NCI-H2081 treated with DMSO at 0.1 percent for 48 hours (cell line): ENCODE data around the gene AKT1S1.

Experiments used
- DNase-seq: peaks from one replicate; lab custom pipeline; 2025; lab: John Stamatoyannopoulos, UW

The AKT1S1 gene

DNA sequence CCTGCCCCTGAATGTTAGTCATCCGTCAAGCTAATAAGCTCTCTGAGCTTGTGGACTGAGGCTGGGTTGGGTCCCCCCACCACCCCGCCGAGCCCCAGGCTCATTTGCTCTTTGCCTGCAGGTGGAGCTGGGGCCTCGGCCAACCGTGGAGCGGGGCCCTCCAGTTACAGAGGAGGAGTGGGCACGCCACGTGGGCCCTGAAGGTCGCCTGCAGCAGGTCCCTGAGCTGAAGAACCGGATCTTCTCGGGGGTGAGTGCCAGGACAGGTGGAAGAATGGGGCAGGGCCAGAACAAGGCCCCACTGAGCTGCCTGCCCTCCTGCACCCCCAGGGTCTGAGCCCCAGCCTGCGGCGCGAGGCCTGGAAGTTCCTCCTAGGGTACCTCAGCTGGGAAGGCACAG lies 5.5 kb upstream of the AKT1S1 start:
- DNase-seq = no peak

DNA sequence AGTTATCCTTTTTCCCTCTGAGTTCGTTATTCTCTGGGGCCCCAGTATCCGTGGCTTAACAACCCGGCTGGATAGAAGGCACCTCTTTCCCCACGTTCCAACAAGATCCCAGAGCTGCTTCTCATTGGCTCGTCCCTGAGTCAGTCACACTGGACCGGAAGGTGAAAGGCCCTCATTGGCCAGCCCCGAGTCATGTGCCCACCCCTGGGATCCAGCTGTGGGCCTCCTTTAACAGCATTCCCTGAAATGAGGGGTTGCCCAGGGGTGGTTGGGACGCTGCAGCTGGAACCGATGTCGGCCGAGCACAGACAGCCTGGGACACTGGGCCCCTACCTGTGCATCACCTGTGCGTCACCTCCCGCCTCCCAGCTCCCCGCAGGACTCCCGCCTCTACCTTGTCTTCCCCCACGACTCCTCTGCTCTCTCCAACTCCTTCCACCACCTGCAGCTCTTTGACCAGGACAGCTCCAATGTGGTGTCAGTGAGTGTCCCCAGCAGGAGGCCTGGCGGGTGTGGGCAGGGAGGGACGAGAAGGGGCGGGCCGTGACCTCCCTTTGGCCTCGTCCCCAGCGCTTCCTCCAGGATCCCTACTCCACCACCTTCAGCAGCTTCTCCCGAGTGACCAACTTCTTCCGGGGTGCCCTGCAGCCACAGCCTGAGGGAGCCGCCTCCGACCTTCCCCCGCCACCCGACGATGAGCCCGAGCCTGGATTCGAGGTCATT lies 4.7 kb upstream of the AKT1S1 start:
- no peak for DNase-seq

DNA sequence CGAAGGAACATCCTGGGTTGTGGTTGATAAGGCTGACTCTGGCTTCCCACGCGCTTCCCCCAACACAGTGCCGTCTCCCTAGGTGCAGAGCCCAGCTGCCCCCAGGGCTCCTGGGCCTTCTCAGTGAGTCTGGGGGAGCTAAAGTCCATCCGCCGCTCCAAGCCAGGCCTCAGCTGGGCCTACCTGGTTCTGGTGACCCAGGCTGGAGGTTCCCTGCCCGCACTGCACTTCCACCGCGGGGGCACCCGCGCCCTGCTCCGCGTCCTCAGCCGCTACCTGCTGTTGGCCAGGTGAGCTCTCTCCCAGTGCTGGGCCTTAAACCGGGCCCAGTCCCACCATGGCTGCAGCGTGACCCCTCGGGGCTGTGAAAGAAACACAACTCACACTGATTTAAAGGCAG lies 4.0 kb upstream of the AKT1S1 start:
- DNase-seq = no peak

DNA sequence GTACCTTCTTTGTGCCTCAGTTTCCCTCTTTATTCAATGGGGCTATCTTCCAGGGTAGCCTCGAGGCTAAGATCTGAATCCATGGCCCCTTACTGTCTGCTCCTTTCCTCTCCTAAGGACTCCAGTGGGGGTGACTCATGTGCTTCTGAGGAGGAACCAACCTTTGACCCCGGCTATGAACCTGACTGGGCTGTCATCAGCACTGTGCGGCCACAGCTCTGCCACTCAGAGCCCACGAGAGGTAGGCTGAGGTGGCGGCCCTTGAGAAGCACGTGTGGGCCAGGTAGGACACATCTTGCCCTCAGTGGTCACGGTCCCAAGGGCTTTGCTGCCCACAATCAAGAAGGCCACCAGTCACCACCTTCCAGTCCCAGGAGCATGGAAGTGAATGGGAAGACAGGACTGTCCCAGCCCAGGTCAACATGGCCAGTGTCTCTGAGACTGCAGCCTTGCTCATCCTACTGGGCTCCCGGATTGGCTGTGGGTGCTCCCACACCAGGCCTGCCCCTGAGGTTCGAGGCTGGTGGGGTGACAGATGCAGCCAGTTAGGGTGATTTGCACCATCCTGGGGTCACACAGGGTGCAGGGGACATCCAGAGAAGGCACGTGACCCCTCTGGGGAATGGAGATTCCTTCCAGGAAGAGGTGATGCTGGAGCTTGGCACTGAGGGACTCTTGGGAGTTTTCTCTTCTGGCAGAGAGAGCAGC lies 3.2 kb upstream of the AKT1S1 start:
- no peak for DNase-seq

DNA sequence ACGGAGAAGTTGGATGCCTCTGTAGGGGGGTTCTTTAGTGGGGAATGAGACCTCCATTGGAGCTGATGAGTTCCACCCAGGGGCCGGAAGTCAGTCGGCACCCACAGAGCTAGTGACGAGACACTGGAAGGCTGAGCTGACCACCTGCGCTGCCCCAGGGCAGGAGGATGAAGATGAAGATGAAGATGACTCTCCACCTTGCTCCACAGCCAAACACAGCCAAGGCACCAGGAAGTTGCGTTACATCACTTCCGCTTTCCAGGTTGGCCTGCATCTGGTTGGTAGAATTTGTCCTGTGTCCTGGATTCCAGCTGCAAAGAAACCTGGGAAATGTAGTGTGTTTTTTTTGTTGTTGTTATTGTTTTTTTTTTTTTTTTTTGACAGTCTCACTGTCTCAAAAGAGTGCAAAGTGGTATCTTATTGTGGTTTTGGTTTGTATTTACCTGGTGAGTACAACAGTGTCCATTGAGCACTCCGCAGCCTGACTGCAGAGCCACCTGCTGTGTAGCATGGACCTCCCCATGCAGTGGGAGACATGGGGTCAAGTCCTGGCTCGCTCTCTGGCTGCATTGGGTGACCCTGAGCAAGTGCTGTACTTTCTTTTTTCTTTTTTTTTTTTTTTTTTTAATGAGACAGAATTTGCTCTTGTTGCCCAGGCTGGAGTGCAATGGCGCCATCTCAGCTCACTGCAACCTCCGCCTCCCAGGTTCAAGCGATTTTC lies 2.2 kb upstream of the AKT1S1 start:
- DNase-seq = no peak

DNA sequence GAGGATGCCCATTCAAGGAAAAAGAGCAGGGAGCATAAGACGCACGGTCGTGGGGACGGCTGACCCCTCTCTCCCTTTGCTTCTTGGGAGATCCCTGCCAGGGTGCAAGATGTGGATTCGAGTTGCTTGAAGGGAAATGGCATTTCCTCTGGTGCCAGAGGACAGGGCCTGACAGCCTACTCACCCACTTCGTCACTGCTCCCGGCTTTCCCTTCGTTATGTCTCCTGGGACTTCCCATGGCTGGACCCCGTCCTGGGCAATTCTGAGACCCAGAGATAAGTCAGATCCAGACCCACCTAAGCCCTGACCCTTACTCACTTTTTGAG lies 1.6 kb upstream of the AKT1S1 start:
- no peak for DNase-seq

DNA sequence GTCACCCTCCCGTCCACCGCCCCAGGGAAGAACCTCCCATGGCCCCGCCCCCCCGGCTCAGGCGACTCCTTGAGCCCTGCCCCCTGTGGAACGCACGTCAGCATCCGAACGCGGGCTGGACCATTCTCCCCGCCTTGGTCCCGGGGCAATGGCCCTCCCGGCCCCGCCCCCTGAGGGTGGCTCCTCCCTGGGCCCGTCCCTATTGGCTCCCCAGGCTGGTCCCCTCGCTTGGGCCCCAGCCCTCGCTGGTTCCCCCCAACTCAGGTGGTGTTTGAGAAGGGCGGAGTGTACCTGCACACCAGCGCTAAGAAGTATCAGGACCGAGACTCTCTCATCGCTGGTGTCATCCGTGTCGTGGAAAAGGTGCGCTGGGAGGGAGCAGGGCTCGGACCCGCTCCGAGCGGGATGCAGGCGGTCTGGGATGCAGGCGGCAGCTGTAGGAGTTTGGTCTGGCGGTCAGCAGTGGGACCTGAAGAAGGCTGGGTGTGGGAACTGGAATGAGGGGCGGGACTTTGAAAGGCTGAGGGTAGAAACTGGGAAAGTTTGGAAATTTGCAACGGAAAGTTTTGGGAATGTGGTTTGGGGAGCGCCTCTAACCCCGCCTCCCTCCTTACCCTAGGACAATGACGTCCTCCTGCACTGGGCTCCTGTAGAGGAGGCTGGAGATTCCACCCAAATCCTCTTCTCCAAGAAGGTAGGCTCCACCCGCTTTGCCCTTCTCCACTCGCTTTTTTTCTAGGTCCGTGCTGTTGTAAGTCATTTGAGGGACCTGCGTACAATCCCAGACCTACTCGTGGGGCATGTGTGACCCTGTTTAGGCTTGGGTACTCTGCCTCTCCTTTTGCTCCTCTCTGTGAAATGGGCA lies 956 bp upstream of the AKT1S1 start:
- DNase-seq = peak; percentile 55

DNA sequence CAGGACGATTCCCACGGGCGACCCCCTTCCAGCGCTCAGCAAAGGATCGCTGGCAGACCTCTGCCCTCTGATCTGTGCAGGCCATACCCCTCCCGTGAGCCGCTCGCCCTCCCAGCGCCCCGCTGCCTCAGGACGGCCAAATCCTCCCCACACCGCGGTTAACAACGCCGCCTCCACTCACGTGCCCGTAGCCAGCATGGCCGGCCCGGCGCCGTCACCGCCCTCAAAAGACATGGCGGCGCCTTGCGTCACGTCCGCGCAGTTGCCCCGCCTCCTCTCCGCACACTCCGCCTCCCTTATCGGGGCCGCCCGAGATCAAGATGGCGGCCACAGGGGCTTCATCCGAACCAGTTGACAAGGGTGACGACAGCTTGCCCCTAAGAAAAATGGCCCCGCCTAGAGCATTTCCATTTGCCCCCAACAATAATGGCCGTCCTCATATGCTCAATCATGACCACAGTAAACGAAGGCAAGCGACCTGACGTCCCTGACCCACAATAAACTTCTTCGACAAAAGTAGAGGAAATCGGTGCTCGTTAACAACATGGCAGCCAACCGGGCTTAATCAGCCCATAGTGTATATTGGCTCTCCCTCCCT lies 634 bp downstream of the AKT1S1 start:
- DNase-seq = peak; percentile 90

GRCh38 chr19:49875857-49876421 lies 1.2 kb downstream of the AKT1S1 start:
- DNase-seq = no peak

GRCh38 chr19:49875177-49875576 lies 2.0 kb downstream of the AKT1S1 start:
- no peak for DNase-seq

GRCh38 chr19:49874503-49875157 lies 2.5 kb downstream of the AKT1S1 start:
- DNase-seq = no peak

DNA sequence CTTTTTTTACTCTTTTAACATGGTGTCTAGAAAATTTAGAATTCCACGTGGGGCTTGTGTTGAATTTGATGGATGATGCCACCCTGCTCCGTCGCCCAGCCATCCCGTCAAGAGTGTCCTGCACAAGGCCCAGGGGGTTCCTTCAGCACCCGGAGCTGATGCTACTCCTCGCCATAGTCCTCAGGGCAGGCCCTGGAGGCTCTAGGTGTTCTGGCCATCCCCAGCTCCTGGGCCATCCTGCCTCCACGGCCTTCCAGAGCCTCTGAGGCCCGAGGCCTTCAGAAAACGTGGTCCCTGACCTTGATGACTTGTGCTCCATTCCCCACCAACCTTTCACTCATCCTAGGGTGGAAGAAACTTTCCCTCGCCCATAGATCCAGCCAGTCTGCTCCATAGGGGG lies 3.3 kb downstream of the AKT1S1 start:
- DNase-seq = no peak

DNA sequence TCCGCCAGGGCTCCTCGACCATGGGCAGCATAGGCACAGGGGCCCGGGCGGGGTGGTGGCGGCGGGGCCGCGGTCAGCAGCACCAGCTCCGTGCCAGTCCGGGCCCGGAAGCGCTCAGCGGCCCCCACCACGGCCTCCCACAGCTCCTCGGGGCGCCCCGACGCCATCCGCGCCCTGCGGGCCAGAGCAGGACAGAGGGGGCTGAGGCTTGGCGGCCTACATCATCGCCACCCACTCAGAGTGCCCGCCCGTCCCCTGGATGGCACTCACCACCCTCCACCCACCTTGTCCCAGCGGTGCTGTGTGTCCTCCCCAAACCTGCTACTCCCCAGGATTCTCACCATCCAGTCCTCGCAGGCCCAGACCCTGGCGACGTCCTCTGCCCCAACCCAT lies 4.0 kb downstream of the AKT1S1 start:
- no peak for DNase-seq

DNA sequence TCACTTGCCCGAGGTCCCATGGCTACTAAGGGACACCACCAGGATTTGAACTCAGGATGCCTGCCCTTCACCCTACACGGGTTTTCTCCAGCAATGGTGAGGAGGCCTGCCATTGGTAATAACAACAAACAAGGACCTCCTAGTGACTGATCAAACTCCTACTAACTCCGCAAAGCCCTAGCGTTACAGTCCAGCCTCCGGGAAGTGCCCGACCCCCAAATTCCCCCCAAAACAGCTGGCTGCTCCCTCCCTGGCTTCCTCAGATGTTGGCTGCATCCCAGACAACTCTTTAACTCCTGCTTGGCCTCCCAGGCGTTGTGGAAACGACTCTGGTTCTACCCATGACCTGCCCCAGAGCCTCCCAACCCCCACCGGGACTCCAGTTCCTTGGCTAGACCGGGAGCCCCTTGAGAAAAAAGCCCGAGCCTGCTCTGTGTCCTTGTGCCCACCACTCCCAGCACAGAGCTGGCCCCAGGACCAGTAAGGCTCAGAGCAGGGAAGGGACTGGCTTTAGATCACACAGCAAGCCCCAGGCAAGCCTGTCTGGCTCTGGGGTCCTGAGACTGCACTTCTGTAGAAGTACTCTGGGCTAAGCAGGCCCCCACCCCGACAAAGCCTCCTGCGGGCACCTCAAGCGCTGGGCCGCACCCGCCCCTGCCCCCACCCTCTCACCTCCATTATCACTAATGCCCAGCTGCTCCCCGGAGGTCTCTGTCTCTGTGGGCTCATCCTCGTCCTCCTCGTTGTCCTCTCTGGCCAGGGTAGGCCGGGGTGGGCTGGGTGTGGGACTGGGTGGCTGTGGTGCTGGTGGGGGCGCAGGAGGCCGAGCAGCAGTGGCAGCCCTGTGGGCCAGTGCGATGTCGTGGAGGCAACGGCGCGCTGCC lies 4.7 kb downstream of the AKT1S1 start:
- DNase-seq = no peak

- no peak for DNase-seq
These were observed 5.7 kb downstream of the AKT1S1 start for GRCh38 chr19:49871349-49871985.

DNA sequence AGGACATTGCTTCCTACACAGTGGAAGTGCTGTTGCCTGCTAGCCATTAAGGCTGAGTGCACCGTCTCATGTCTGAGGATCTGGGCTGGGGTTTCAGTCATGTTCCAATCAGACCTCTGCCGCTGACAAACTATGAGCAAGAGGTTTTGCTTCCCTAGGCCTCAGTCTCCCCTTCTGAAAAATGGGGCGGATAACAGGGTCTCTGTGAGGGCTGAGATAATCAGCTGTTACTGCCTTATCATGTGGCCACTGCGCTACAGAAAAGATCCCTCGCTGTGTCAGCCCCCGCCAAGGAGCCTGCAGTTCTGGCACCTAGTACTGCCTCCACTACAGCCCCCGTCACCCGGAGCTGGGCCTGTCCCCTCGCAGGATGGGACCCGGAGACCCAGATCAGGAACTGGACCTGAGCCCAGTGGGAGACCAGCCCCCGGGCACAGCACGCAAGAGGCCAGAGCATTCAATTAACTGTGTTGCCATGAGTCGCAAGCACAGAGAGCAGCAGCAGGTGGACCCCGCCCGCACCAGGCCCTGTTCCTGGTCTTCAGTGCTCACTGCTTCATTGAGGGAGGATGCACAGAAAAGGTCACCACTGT lies 6.8 kb downstream of the AKT1S1 start:
- DNase-seq = no peak

- DNase-seq = peak; percentile 99
These were observed 7.5 kb downstream of the AKT1S1 start for GRCh38 chr19:49869484-49870308.

- DNase-seq = no peak
These were observed 8.1 kb downstream of the AKT1S1 start for GRCh38 chr19:49869009-49869483.
